Osteoblast (primary cell): Measurements from ENCODE around the gene IGF1. TPM values are rescaled to one million over a fixed set of nuclear protein-coding genes. Genes with fewer than 3 reads are reported as not detected.

ENCODE experiments used
- DNase-seq: peaks from one replicate; pipeline ENCODE4 v3.0.0; 2011; ENCODE audit warnings: low spot score, mixed read lengths; ENCODE audit not compliant: insufficient read length; ENCODE audit errors: missing footprints
- H2AFZ ChIP-seq: 2 replicates; pipeline ENCODE4 v1.6.0; 2011; ENCODE audit warnings: mild to moderate bottlenecking, low read length
- H3K27ac ChIP-seq: 2 replicates; pipeline ENCODE4 v1.5.1; 2011; ENCODE audit warnings: mild to moderate bottlenecking, low read depth, low read length, moderate library complexity
- H3K27me3 ChIP-seq: 2 replicates; pipeline ENCODE4 v1.6.0; 2012; ENCODE audit warnings: mild to moderate bottlenecking, control low read depth, inconsistent platforms, low read length, moderate library complexity; ENCODE audit not compliant: insufficient read depth
- H3K36me3 ChIP-seq: 2 replicates; pipeline ENCODE4 v1.5.1; 2011; ENCODE audit warnings: mild to moderate bottlenecking, low read length, control low read depth, moderate library complexity; ENCODE audit not compliant: insufficient read depth
- H3K4me1 ChIP-seq: 2 replicates; pipeline ENCODE4 v1.5.1; 2011; ENCODE audit warnings: mild to moderate bottlenecking, low read length, control low read depth, moderate library complexity; ENCODE audit not compliant: insufficient read depth
- H3K4me2 ChIP-seq: 2 replicates; pipeline ENCODE4 v1.6.0; 2011; ENCODE audit warnings: mild to moderate bottlenecking, low read length; ENCODE audit not compliant: insufficient read depth
- H3K4me3 ChIP-seq: fragments of 200-600 bp; sonication (generic); 3 replicates; pipeline ENCODE4 v1.5.1; 2012; ENCODE audit warnings: mild to moderate bottlenecking, low read length, inconsistent platforms; ENCODE audit not compliant: insufficient read depth
- H3K79me2 ChIP-seq: 2 replicates; pipeline ENCODE4 v1.6.0; 2012; ENCODE audit warnings: mild to moderate bottlenecking, low read length, control low read depth, inconsistent platforms; ENCODE audit not compliant: insufficient read depth
- H3K9me3 ChIP-seq: 2 replicates; pipeline ENCODE4 v1.5.1; 2011; ENCODE audit warnings: low read depth, low read length, control low read depth
- H4K20me1 ChIP-seq: 2 replicates; pipeline ENCODE4 v1.6.0; 2012; ENCODE audit warnings: mild to moderate bottlenecking, low read length, control low read depth; ENCODE audit not compliant: insufficient read depth
- total RNA-seq: library from RNA; depleted of rRNA; stranded (reverse); fragments of >200 nt; gene quantifications from 2 replicates; pipeline ENCODE4 v1.2.3, GENCODE V29; 2012
- TF ChIP-seq, protein P1 (sequence below): IDR thresholded peaks from 2 replicates; pipeline ENCODE4 v1.5.1; 2011; ENCODE audit warnings: mild to moderate bottlenecking, low read depth, low read length, moderate library complexity; ENCODE audit errors: extremely low read depth

Gene IGF1
- total RNA-seq, 1 donor = 0.72 TPM

DNA sequence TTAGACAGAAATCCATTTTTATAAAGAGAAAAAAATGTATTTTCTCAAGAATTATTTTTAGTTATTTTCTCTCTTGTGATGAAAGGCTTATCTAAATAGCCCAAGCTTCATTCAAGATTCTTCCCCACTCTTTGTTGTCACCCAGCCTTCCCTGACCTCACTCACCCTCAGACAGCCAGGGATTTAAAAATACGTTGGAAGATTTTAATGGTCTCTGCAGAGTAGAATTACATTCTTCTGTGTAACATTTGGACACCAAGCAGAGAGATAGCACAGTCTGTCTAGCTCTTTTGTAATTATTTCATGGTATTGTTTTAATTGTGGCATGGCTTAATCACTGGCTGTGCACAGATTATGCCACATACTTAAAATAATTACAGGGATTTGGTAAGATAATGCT is 130.3 kb downstream of the IGF1 start:
- TF ChIP-seq, protein P1, sequence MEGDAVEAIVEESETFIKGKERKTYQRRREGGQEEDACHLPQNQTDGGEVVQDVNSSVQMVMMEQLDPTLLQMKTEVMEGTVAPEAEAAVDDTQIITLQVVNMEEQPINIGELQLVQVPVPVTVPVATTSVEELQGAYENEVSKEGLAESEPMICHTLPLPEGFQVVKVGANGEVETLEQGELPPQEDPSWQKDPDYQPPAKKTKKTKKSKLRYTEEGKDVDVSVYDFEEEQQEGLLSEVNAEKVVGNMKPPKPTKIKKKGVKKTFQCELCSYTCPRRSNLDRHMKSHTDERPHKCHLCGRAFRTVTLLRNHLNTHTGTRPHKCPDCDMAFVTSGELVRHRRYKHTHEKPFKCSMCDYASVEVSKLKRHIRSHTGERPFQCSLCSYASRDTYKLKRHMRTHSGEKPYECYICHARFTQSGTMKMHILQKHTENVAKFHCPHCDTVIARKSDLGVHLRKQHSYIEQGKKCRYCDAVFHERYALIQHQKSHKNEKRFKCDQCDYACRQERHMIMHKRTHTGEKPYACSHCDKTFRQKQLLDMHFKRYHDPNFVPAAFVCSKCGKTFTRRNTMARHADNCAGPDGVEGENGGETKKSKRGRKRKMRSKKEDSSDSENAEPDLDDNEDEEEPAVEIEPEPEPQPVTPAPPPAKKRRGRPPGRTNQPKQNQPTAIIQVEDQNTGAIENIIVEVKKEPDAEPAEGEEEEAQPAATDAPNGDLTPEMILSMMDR = no peak
- H4K20me1 ChIP-seq = no peaks in the 10 kb centered on the region
- no peak overlapping the region for H3K4me2 ChIP-seq

DNA sequence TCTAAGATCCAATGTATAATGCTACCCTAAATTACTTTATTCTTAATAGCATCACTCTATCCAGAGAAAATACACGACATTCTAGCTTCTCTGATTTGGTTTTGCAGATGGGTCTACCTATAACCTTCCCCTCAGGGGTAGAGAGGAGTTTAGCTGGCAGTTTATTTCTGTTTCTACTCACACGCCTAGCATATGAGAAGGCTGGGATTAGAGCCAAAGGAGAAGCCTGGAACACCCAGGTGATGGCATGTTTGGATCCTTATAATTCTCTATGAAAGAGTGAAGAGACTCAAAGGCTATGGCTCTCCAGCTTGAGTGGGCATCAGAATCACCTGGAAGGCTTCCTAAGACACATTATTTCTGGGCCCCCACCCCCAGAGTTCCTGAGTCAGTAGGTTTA is 131.3 kb downstream of the IGF1 start:
- TF ChIP-seq, protein P1 = no peak
- Histone ChIP-seq H3K27ac (no peak overlapping the region), H3K4me3 (no peak overlapping the region), H3K9me3 (no peaks in the 10 kb centered on the region), H2AFZ (no peak overlapping the region), H3K4me2 (no peak overlapping the region), H3K4me1 (no peaks in the 10 kb centered on the region), H3K79me2 (no peaks in the 10 kb centered on the region), H3K27me3 (no peaks in the 10 kb centered on the region), H3K36me3 (no peaks in the 10 kb centered on the region), H4K20me1 (no peaks in the 10 kb centered on the region)
- no peak for DNase-seq

More for the DNA sequence above, 130.3 kb downstream of the IGF1 start:
- H3K27me3 ChIP-seq = no peaks in the 10 kb centered on the region
- no peak overlapping the region for H2AFZ ChIP-seq
- H3K79me2 ChIP-seq = no peaks in the 10 kb centered on the region
- H3K27ac ChIP-seq = no peak overlapping the region
- no peak for DNase-seq
- H3K36me3 ChIP-seq = no peaks in the 10 kb centered on the region
- no peaks in the 10 kb centered on the region for H3K9me3 ChIP-seq
- no peaks in the 10 kb centered on the region for H3K4me1 ChIP-seq
- no peak overlapping the region for H3K4me3 ChIP-seq

DNA sequence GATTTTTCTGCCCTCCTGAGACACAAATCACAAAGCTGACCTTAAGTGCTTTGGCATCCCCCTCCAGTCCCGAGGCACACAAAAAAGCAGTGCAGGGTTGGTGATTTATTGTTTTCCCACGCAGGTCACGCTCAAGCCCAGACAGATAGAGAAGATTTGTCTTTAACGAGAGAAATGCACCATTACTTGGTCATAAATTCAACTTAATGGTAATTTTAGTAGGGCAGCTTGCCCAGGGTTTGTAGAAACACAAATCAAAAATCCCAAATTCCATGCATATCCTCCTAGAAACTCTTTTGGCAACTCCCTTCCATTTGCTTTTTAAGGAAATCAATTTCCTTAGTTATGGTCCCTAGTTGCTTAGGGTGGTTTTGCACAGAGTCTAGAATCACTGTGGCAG is 132.6 kb downstream of the IGF1 start:
- Histone ChIP-seq H3K4me3 (no peak overlapping the region), H3K79me2 (no peaks in the 10 kb centered on the region), H3K27me3 (no peaks in the 10 kb centered on the region), H2AFZ (no peak overlapping the region), H3K4me2 (no peak overlapping the region), H3K9me3 (no peaks in the 10 kb centered on the region), H3K36me3 (no peaks in the 10 kb centered on the region), H3K27ac (no peak overlapping the region), H3K4me1 (no peaks in the 10 kb centered on the region), H4K20me1 (no peaks in the 10 kb centered on the region)
- TF ChIP-seq, protein P1 = no peak
- no peak for DNase-seq
